SHP77 (cell line): ENCODE results near the gene KRTAP12-3.
A peak's percentile ranks its signal among the peaks of the same experiment; 100 is the strongest.
"Not testable (repeated sequence)": the region's sequence is repeated elsewhere in the genome, so short reads cannot be mapped to it uniquely, and the experiment has no call there.

Experiments used
- DNase-seq, 2 experiments: peaks; one replicate each; lab custom pipeline; 2025; lab: John Stamatoyannopoulos, UW

The KRTAP12-3 gene

DNA sequence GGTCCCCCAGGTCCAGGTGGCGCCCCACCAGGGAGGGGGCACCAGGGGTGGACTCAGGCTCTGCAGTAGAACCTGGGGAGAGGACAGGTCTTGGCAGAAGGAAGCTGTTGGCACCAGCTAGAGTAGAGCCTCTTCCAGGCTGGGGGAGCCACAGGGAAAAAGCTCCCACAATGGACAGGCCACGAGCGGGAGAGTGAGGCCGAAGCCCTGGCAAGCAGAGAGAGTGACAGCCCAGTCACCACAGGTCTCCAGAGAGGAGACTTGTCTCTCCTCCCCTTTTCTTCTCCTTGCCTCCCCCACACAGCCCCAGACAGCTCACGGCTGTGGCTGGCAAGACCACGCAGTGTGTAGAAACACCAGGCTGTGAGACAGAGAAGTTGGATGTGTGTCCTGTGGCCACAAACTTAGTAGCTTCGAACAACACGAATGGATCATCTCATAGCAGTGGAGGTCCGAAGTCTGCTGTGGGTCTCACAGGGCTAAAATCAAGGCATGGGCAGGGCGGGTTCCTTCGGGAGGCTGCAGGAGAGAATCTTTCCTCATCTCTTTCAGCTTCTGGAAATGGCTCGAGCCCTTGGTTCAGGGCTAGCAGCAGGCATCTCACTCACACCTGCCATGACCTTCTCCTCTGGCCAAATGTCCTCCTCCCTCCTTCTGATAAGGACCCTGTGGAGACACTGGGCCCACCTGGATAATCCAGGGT is 6.6 kb upstream of the KRTAP12-3 start:
- no peak for DNase-seq

DNA sequence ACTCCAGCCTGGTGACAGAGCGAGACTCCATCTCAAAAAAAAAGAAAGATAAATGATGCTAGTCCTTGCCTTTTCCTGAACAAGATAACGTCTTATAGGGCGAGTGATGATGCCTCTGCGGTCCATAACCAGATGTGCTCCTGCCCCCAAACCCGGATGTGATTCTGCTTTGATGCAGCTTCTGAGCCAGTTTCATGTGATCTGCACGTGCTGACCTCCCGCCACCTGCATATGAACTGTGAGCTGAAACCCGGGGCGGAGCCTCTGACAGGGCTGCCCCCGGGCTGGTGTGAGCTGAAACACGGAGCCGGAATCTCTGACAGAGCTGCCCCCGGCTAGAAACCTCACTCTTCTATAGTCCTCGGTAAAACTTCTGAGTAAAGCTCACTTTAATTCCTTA is 4.6 kb upstream of the KRTAP12-3 start:
- DNase-seq: peak in 1 of 2 experiments; percentile 13

DNA sequence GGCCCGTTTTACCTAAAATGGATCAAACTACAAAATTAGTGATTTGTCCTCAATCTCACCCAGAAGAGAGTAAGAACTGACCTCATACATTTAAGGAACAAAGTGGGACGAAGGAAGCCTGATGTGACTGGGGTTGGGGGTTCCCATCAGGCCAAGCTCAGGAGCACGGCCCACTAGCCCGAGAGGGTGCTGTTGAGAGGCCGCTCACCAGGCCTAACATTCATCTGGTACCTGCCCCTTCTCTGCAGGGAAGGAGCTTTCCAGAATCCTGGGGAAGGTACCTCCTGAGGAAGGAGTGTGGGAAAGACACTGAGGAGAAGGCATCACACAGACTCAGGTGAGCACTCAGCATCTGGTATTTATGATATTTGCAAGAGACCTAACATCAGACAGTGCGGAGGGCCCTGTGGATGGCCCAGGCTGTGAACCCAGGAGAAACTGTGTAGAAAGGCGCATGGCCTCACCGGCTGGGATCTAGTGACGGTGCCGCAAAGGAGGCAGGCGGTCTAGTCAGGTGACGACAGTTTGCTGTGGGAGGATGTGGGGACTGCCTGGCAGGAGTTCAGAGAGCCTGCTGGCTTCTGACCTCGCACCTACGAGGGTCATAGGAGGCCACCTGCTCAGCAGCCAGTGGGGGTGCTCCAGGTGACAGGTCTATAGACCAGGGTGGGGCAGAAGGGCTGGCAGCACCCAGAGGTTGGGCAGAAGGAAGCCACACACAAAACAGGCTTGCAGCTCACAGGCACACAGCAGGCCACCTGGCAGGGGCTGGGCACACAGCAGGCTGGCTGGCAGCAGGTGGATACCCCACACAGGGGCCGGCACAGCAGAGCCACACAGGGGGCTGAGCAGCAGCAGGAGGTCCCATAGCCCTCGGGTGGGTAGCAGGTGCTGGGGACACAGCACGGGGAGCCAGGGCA is 3.8 kb upstream of the KRTAP12-3 start:
- peak in 1 of 2 experiments; percentile 33 for DNase-seq

- no peak for DNase-seq
Measured at GRCh38 chr21:44654576-44655175, 3.1 kb upstream of the KRTAP12-3 start, which contains the start of gene KRTAP12-4. TSS of gene KRTAP12-4 (minus strand) at chr21:44654659. CDS start at chr21:44654614, 45 bp downstream.

DNA sequence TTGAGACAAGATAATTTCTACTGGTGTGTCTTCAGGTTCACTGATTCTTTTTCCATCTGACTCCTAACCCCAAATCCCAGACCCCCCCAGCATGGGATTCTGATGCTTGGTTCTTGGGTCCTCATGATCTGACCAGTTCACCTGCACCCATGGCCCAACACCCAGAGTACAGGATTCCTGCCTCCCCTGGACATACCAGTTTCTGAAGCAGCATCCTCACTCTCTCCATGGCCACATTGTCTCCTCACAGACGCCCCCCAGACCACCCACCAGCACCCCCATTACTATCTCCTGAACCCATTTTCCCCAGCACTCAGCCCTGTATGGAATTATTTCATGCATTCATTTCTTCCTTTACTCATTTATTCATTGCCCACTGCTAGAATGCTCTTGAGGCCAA is 864 bp upstream of the KRTAP12-3 start:
- no peak for DNase-seq

DNA sequence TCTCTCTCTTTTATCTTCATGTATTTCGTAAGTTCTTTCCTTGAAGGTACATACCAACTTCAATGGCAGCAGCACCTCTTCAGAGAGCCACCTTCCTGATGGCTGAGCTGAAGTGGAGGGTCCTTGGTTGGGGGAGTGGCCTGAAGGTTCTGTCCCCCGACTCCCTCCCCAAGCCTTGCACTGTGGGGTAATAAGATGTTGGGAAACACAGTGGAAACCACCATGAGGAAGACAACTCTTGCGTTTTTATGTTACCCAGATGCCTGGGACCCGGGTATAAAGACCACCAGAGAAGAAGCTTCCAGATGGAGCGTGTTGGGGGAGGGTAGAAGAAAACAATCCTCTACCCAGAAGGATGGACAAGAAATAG is 794 bp downstream of the KRTAP12-3 start:
- no peak for DNase-seq

DNA sequence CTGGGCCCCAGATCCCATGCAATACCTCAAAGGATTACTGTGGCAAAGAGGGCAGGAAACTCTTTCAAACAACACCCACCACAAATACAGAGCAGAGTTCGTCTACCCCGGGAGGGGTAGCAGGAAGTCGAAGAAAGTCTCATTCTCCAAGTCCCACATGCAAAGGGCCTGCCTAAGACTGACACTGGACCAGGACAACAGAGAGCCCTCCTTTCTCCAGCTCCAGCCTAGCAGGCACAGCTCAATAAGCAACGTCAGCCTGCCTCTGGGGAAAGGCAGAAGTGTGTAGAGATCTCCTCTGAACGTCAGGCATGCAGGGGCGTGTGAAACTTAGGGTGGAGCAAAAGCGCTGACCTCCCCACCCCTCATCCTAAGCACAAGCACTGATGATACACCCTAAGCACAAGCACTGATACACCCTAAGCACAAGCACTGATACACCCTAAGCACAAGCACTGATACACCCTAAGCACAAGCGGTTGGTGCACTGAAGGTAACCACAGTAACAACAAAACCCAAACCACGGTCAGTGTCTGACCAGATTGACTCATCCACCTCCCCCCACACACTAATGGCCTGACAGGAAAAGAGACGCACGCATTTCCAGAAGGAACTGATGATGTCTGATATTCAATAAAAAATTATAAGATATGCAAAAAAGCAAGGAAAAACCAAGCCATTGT is 1.3 kb downstream of the KRTAP12-3 start:
- no peak for DNase-seq

DNA sequence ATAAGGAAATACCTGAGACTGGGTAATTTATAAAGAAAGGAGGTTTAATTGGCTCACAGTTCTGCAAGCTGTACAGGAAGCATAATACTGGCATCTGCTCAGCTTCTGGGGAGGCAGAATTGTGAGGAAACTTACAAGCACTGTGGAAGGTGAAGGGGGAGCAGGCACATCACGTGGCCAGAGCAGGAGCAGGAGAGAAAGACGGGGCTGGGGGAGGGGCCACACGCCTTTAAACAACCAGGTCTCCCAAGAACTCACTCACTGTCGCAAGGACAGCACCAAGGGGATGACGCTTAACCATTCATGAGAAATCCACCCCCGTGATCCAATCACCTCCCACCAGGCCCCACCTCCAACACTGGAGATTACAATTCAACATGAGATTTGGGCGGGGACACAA is 3.8 kb downstream of the KRTAP12-3 start:
- not testable (repeated sequence) for DNase-seq

DNA sequence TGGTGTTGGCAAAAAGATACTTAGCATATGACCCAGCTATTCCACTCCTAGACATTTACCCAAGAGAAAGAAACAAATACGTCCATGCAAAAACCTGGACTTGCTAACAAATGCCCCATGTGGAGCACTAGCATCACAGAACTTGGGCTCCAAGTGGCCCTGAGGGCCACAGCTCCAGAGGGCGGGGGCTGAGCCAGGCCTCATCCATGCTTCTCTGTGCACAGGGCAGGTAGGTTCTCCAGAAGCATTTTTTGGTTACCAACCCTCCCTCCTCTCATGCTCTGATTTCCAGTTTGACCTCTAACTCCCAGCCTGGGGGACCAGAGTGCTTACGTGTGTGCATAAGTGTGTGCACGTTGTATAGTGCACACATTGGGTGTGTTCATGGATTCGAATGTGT is 7.0 kb downstream of the KRTAP12-3 start:
- DNase-seq: no peak

DNA sequence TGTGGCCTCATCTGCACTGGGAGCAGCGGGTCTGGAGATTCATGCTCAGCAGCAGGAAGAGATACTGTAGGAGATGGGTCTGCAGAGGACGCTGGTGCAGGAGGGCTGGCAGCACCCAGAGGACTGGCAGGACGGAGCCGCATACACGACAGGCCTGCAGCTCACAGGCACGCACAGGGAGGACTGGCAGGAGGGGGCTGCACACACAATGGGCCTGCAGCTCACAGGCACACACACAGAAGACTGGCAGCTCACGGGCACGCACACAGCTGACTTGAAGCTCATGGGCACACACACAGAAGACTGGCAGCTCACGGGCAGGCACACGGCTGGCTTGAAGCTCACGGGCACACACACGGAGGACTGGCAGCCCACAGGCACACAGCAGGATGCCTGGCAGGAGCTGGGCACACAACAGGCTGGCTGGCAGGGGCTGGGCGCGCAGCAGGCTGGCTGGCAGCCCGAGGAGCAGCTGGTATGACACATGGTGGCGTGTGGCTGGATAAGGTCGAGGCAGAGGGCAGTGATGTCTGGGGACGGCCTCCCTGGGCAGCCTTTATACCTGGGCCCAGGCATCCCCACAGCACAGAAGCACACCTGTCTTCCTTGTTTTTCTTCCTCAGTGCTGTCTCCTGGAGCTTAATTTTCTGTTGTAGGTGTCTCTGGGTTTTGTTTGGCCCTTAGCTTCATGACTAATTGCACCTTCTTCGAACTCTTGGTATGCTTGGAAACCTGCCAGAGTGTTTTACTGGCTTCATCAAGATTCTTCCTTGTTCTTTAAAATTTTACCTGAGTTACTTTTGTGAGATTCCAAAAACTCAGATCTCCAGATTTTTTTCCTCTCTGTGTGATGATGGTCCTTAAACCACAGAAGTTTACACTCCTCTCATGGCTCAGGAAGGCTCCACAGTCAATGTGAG is 8.9 kb downstream of the KRTAP12-3 start, which contains the start of gene KRTAP12-2:
TSS of gene KRTAP12-2 (minus strand) at position 527 of the 920 bp plus-strand sequence. CDS start at position 486, 41 bp downstream.
- peak in 1 of 2 experiments; percentile 32 for DNase-seq

- DNase-seq: no peak
Measured at GRCh38 chr21:44667612-44668011, 9.9 kb downstream of the KRTAP12-3 start.

- DNase-seq: no peak
Measured at GRCh38 chr21:44670642-44671432, 13.1 kb downstream of the KRTAP12-3 start.

DNA sequence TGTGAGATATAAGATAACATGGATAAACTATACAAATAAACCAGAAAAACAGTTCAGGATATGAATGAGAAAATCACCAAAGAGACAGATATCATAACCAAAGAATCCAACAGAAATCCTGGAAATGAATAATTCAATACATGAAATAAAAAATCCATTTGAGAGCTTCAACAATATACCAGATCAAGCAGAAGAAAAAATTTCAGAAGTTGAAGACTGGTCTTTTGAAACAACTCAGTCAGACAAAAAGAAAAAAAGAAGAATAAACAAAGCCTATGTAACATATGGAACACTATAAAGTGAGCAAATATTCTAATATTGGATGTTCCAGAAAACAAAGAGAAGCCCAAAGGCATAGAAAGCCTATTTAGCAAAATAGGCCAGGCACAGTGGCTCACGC is 14.2 kb downstream of the KRTAP12-3 start:
- DNase-seq: no peak

- no peak for DNase-seq
Measured at GRCh38 chr21:44677881-44678280, 20.1 kb downstream of the KRTAP12-3 start.

DNA sequence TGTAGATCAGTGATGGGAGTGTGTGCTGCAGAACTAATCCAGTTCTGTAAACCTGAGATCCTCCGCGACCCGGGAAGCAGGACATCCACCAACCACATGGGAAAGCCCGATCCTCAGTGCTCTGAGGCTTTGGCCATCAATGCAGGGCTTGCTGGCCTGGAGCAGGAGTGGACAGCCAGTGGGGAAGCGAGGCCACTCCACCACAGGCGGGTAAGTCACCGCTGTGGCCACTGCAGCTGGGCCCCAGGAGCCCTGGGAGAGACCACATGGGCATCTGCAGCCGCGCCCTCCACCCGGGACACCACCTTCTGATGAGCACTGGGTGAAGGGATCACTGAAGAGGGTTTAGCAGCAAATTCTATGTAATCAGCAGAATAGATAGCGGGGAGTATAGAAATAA is 23.4 kb downstream of the KRTAP12-3 start:
- no peak for DNase-seq

GRCh38 chr21:44681861-44682579 is 24.3 kb downstream of the KRTAP12-3 start, which contains the start of gene KRTAP12-1:
TSS of gene KRTAP12-1 (minus strand) at chr21:44682163. CDS start at chr21:44682123, 40 bp downstream.
- peak; percentile 68 to 71 for DNase-seq

DNA sequence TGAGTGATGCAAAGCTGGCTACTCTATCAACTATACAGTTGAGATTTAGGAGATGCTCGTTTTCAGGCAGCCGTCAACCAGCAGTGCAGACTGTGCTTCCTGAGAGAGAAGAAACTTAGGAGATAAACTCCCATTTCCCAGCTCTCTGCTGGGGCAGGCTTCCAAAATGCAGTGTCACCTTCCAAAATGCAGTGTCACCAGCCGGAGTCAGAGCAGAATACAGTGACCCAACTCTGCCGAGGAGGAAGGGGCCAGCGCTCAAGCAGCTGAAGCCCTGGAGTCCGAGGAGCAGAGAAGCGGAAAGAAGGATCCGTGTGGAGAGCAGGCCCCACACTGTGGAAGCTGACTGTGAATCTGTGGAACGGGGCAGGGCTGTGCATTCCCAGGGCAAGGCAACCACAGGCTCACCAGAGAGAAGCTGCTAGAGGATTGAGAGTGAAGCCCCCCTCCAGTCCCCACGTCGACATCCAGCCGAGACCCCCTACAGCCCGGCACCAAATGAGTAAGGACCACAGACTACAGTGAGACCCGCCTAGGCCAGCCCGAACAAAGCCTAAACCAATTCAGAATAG is 24.9 kb downstream of the KRTAP12-3 start:
- DNase-seq: no peak

GRCh38 chr21:44684077-44684476 is 26.3 kb downstream of the KRTAP12-3 start:
- no peak for DNase-seq

DNA sequence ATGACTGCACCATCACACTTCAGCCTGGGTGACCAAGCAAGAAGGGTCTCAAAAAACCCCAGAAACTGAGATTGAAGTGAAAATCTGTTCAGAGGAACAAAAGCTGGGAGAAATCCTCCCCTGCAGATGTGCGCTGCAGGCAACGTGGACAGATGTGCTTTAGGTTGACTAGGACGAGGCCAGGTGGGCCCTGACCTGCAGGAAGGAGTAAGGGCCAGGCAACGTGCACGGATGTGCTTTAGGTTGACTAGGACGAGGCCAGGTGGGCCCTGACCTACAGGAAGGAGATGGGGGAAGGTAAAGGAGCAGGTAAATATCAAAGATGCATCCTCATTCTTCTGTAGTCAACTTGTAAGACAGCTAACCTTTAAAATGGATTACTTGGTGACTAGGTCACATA is 26.8 kb downstream of the KRTAP12-3 start:
- no peak for DNase-seq
